Activated naive CD8-positive, alpha-beta T cell treated with anti-CD3 and anti-CD28 coated beads, Interleukin-2, amount 50 U/mL, for 24 hours (primary cell): ENCODE data around the gene CKAP4.

ENCODE experiments used
- ATAC-seq: fragments of 150-1000 bp; cut with Tn5 transposase; one replicate; pipeline ENCODE4 v1.10.0; 2021
- DNase-seq: peaks from one replicate; pipeline ENCODE4 v3.0.0; 2021
- H3K27ac Mint-ChIP-seq: one replicate; pipeline ENCODE4 v1.8.0; 2021; ENCODE audit warnings: mild to moderate bottlenecking, mixed read lengths
- H3K27me3 Mint-ChIP-seq: one replicate; pipeline ENCODE4 v1.8.0; 2021; ENCODE audit warnings: mixed read lengths
- H3K36me3 Mint-ChIP-seq: one replicate; pipeline ENCODE4 v1.8.0; 2021; ENCODE audit warnings: low read depth, mixed read lengths
- H3K4me1 Mint-ChIP-seq: one replicate; pipeline ENCODE4 v1.8.0; 2021; ENCODE audit warnings: mixed read lengths
- H3K4me3 Mint-ChIP-seq: one replicate; pipeline ENCODE4 v1.8.0; 2021; ENCODE audit warnings: mild to moderate bottlenecking, moderate library complexity, mixed read lengths
- H3K9me3 Mint-ChIP-seq: one replicate; pipeline ENCODE4 v1.8.0; 2021; ENCODE audit warnings: mixed read lengths

Gene CKAP4

GRCh38 chr12:106258226-106258625 is 10.4 kb upstream of the CKAP4 start:
- Mint-ChIP-seq H3K27me3 (peaks cover 2% of the 10 kb centered on the region), H3K4me1 (no peaks in the 10 kb centered on the region), H3K4me3 (no peak overlapping the region), H3K27ac (no peak overlapping the region), H3K36me3 (no peaks in the 10 kb centered on the region), H3K9me3 (no peaks in the 10 kb centered on the region)
- DNase-seq (no peak), ATAC-seq (no peak)

GRCh38 chr12:106256524-106256923 is 8.7 kb upstream of the CKAP4 start:
- no peak for DNase-seq
- Mint-ChIP-seq H3K9me3 (no peaks in the 10 kb centered on the region), H3K27ac (no peak overlapping the region), H3K36me3 (no peaks in the 10 kb centered on the region), H3K27me3 (peaks cover 2% of the 10 kb centered on the region), H3K4me1 (no peaks in the 10 kb centered on the region), H3K4me3 (no peak overlapping the region)
- no peak for ATAC-seq

- no peak overlapping the region for H3K27ac Mint-ChIP-seq
- H3K4me1 Mint-ChIP-seq, result no peaks in the 10 kb centered on the region
- no peak for DNase-seq
- no peak for ATAC-seq
- H3K4me3 Mint-ChIP-seq, result no peak overlapping the region
- H3K36me3 Mint-ChIP-seq, result no peaks in the 10 kb centered on the region
- H3K9me3 Mint-ChIP-seq, result no peaks in the 10 kb centered on the region
- H3K27me3 Mint-ChIP-seq, result peaks cover 2% of the 10 kb centered on the region
Observed at GRCh38 chr12:106255952-106256351, 8.1 kb upstream of the CKAP4 start.

- no peak overlapping the region for H3K4me3 Mint-ChIP-seq
Observed at GRCh38 chr12:106255493-106255892, 7.7 kb upstream of the CKAP4 start.

GRCh38 chr12:106254724-106255123 is 6.9 kb upstream of the CKAP4 start:
- Mint-ChIP-seq H3K36me3 (no peaks in the 10 kb centered on the region), H3K27me3 (no peaks in the 10 kb centered on the region), H3K27ac (no peak overlapping the region), H3K9me3 (no peaks in the 10 kb centered on the region), H3K4me3 (no peak overlapping the region), H3K4me1 (no peaks in the 10 kb centered on the region)
- ATAC-seq, result no peak
- no peak for DNase-seq

More at GRCh38 chr12:106255493-106255892, 7.7 kb upstream of the CKAP4 start:
- ATAC-seq (no peak), DNase-seq (no peak)
- Mint-ChIP-seq H3K36me3 (no peaks in the 10 kb centered on the region), H3K9me3 (no peaks in the 10 kb centered on the region), H3K27ac (no peak overlapping the region), H3K27me3 (peaks cover 2% of the 10 kb centered on the region), H3K4me1 (no peaks in the 10 kb centered on the region)

- Mint-ChIP-seq H3K9me3 (no peaks in the 10 kb centered on the region), H3K27me3 (no peaks in the 10 kb centered on the region), H3K4me3 (no peak overlapping the region), H3K36me3 (no peaks in the 10 kb centered on the region), H3K27ac (no peak overlapping the region), H3K4me1 (peaks cover 10% of the 10 kb centered on the region)
- ATAC-seq (no peak), DNase-seq (no peak)
Observed at GRCh38 chr12:106251631-106252455, 4.0 kb upstream of the CKAP4 start.

GRCh38 chr12:106249411-106250135 is 1.8 kb upstream of the CKAP4 start:
- peak overlapping the region; percentile 78 for H3K27ac Mint-ChIP-seq

GRCh38 chr12:106248846-106249371 is 1.1 kb upstream of the CKAP4 start:
- Mint-ChIP-seq H3K4me3 (peak overlapping the region; percentile 71), H3K27me3 (no peaks in the 10 kb centered on the region), H3K27ac (peak overlapping the region; percentile 78), H3K36me3 (no peaks in the 10 kb centered on the region), H3K9me3 (no peaks in the 10 kb centered on the region), H3K4me1 (peaks cover 25% of the 10 kb centered on the region)
- peak; percentile 32 for DNase-seq
- ATAC-seq, result peak; percentile 49

More at GRCh38 chr12:106249411-106250135, 1.8 kb upstream of the CKAP4 start:
- Mint-ChIP-seq H3K36me3 (no peaks in the 10 kb centered on the region), H3K4me1 (peaks cover 25% of the 10 kb centered on the region), H3K27me3 (no peaks in the 10 kb centered on the region), H3K9me3 (no peaks in the 10 kb centered on the region), H3K4me3 (peak overlapping the region; percentile 71)
- ATAC-seq, result no peak
- DNase-seq, result no peak

- H3K27ac Mint-ChIP-seq, result peak overlapping the region; percentile 78
- DNase-seq, result peak; percentile 48
- H3K27me3 Mint-ChIP-seq, result no peaks in the 10 kb centered on the region
Observed at GRCh38 chr12:106248312-106248845, 559 bp upstream of the CKAP4 start.

GRCh38 chr12:106246891-106247673 is 738 bp downstream of the CKAP4 start:
- H3K4me3 Mint-ChIP-seq, result peak overlapping the region; percentile 67
- ATAC-seq (no peak), DNase-seq (peak; percentile 58)
- no peaks in the 10 kb centered on the region for H3K9me3 Mint-ChIP-seq
- peaks cover 1% of the 10 kb centered on the region for H3K36me3 Mint-ChIP-seq
- peaks cover 25% of the 10 kb centered on the region for H3K4me1 Mint-ChIP-seq
- H3K27ac Mint-ChIP-seq, result peak overlapping the region; percentile 62
- H3K27me3 Mint-ChIP-seq, result no peaks in the 10 kb centered on the region

More at GRCh38 chr12:106248312-106248845, 559 bp upstream of the CKAP4 start:
- Mint-ChIP-seq H3K36me3 (no peaks in the 10 kb centered on the region), H3K4me1 (peaks cover 25% of the 10 kb centered on the region), H3K4me3 (peak overlapping the region; percentile 71), H3K9me3 (no peaks in the 10 kb centered on the region)
- peak; percentile 18 for ATAC-seq

GRCh38 chr12:106245767-106246166 is 2.1 kb downstream of the CKAP4 start:
- ATAC-seq, result no peak
- Mint-ChIP-seq H3K4me1 (peaks cover 25% of the 10 kb centered on the region), H3K36me3 (peaks cover 1% of the 10 kb centered on the region), H3K9me3 (no peaks in the 10 kb centered on the region), H3K4me3 (no peak overlapping the region), H3K27ac (no peak overlapping the region), H3K27me3 (peaks cover 2% of the 10 kb centered on the region)
- DNase-seq, result no peak

GRCh38 chr12:106243620-106244019 is 4.2 kb downstream of the CKAP4 start:
- Mint-ChIP-seq H3K4me1 (peaks cover 17% of the 10 kb centered on the region), H3K4me3 (no peak overlapping the region), H3K9me3 (no peaks in the 10 kb centered on the region), H3K36me3 (peaks cover 8% of the 10 kb centered on the region), H3K27ac (no peak overlapping the region), H3K27me3 (peaks cover 2% of the 10 kb centered on the region)
- DNase-seq (no peak), ATAC-seq (no peak)

- ATAC-seq (no peak), DNase-seq (no peak)
- H3K27ac Mint-ChIP-seq, result no peak overlapping the region
- H3K4me1 Mint-ChIP-seq, result peaks cover 10% of the 10 kb centered on the region
- peaks cover 2% of the 10 kb centered on the region for H3K27me3 Mint-ChIP-seq
- peaks cover 15% of the 10 kb centered on the region for H3K36me3 Mint-ChIP-seq
- no peaks in the 10 kb centered on the region for H3K9me3 Mint-ChIP-seq
- H3K4me3 Mint-ChIP-seq, result no peak overlapping the region
Observed at GRCh38 chr12:106240821-106241220, 7.0 kb downstream of the CKAP4 start.

GRCh38 chr12:106239951-106240335 is 7.9 kb downstream of the CKAP4 start:
- no peaks in the 10 kb centered on the region for H3K9me3 Mint-ChIP-seq
- peaks cover 15% of the 10 kb centered on the region for H3K36me3 Mint-ChIP-seq
- peaks cover 3% of the 10 kb centered on the region for H3K4me1 Mint-ChIP-seq
- H3K27me3 Mint-ChIP-seq, result peaks cover 2% of the 10 kb centered on the region
- H3K27ac Mint-ChIP-seq, result no peak overlapping the region
- DNase-seq (no peak), ATAC-seq (no peak)
- H3K4me3 Mint-ChIP-seq, result no peak overlapping the region
